Activated gamma-delta T cell treated with Interleukin-2 at 50 U/mL for 16 hours (primary cell): ENCODE measurements around the gene GUK1.

Experiments used
- DNase-seq: peaks from one replicate; pipeline ENCODE4 v3.0.0-alpha.2; 2020

The GUK1 gene, protein sequence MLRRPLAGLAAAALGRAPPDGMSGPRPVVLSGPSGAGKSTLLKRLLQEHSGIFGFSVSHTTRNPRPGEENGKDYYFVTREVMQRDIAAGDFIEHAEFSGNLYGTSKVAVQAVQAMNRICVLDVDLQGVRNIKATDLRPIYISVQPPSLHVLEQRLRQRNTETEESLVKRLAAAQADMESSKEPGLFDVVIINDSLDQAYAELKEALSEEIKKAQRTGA

DNA sequence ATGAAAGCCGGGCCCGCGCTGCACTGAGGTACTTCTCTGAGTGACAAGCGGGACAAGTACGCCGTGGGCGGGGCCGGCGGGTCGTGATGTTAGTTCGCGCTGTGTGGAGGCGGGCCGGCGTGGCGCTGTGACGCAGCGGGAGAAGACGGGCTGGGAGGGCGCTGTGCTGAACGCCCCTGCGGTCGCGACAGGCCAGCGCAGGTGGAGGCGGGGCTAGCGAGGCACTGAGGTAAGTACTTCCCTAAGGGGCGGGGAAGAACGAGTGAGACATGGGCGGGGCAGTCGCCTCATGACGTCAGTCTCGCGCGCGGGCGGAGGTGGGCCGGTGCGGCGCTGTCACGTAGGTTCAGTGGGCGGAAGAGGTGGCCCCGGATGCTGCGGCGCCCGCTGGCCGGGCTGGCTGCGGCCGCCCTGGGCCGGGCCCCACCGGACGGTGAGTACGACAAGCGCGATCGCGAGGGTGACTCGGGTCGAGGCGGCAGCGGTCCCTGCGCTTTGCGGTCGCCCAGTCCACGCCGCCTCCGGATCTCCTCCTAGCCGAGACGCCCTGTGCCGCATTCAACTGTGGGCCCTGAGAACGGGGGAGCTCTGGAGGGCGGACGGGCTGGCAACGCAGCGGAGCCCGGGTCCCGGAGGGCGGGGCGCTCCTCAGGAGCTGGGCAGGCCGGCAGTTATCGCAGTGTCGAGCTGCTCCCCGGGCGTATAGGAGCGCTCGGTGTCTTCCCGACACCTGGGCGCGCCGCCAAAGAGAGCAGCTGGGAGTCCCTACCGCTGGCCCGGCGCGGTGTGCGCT, at the start of gene GUK1:
TSS of gene GUK1 (plus strand) at position 349 of the 793 bp plus-strand sequence. CDS start at position 373, 24 bp downstream.
- peak; percentile 100 for DNase-seq

DNA sequence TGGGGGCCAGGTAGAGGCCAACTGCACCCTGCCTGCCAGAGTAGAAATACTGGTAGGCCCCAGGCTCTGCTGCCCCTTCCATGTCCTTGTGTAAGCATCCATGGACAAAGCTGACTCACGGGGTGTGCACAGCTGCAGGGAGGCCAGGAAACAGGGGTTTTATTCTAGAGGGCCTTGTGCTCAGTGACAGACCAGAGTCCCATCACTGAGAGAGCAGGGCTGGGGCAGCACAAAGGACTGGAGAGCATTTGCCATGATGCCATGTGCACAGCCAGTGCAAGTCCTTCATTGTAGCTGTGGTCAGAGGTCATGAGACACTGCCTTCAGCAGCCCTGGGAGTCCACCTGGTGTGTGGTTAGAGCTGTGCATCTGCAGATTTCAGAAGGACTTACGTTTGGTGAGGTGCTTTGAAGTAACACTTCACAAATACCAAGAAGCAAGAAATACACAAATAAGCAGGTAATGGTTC, 49.4 kb upstream of the GUK1 start:
- no peak for DNase-seq

DNA sequence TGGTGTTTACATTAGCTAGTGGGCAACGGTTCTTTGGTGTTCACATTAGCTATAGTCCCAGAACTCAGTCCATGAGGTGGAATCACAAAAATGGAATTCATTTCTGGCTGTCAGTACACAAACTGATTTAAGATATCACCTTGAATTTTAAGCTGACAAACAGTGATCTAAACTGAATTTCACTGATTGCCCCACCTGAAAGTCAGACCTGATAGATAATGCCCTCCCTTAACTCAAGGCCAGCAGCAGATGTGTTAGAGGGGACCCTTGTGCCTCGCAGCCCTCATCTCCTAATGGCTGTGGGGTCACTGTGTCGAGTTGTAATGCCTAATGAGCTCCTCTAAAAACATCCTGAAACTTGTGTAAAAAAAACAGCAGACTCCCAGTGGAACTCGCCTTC, 49.0 kb upstream of the GUK1 start:
- DNase-seq: no peak

DNA sequence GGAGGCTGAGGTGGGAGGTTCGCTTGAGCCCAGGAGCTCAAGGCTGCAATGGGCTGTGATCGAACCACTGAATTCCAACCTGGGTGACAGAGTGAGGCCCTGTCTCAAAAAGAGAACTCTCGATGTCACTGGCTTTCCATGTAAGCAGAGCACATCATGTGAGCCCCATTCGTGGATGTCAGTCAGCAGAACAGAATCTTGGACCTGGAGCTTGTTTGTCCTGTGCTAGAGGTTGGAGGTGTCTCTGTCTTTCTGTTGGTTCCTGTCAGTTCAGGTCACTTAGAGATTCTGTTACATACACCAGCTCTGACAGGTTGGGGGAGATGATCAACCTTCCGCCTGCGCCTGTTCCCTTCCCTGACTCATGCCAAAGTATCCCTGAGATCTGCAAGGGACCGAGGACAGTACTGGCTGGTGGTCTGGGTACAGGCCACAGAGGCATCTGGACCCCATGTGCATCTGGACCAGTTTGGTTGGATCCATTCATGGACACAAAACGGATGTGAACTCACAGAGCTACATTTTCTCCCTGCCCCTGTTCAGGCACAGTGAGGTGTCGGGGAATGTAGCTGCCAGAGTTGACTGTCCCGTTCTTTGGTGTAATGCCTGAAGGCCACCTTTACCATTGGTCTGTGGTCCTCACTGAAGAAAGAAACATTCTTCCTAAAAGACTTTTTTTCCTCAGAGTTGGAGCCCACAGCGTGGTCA, 47.6 kb upstream of the GUK1 start:
- no peak for DNase-seq

DNA sequence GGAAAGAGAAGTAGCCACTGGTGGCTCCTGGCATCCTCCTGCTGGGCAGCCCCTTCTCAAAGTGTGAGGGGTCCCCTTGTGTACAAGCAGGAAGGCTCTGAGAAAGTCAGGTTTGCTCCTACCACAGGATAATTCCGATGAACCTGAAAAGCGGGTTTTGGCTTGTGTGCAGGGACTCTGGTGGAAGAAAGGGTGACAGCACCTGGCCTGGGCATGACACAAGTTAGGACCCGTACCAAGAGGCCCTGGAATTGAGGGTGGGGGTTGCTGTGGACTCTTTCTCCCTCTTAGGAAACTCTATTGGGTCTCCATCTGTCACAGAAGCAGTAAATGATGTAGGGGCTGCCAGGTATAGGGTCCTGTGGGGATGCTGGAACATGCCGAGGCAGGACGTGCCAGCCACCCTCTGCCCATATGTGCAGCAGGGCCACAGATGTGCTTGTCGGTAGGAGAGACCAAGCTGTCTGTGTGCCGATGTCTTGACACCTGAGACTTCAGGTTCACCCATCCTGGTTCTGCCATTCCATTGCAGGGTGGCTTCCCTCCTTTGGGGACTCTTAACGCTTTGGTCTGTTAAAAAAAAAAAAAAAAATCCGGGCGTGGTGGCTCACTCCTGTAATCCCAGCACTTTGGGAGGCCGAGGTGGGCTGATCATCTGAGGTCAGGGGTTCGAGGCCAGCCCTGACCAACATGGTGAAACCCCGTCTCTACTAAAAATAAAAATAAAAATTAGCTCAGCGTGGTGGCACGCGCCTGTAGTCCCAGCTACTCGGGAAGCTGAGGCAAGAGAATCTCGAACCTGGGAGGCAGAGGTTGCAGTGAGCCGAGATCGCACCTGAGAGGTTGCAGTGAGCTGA, 46.8 kb upstream of the GUK1 start:
- DNase-seq: no peak

DNA sequence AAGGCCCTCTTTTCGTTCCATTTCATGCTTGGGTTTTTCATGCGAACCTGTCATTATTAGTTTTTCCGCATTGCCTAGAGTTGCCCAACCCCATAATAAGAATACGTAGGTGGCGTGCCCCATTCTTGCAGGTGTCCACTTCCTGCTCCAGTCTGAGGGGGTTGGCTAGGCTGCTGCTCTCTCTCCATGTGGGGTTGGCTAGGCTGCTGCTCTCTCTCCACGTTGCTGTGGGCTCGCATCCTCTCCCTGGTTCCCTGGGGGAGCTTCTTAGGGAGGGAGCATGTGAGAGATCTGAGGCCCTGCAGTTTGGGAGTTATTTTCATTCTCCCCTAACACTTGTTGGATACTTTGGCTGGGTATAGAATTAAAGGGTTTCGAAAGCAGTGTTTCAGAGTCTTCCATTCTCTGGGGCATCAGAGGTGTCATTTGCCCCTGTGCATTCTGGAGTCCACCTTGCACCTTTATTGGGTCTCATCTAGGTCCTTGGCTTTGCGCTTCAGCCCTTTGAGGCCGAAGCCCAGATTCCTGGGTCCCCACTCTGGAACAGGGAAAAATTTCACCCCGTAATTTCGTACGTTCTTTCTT, 45.6 kb upstream of the GUK1 start:
- DNase-seq: no peak

DNA sequence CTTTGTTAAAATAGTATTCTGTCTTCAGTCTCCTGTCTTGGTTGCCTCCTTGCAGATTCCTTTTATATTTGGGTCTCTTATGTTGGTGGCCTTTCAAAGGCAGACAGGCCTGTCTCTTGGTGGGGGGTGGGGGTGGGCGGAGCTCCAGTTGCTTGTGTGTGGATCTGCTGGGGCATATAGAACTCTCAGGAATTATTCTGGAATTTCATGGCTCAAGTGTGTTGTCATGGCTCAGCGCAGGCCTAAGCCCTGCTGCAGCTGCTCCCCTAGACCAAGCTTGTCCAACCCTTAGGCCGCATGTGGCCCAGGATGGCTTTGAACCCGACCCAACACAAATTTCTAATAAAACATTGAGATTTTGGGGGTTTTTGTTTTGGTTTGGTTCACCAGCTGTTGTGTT, 44.9 kb upstream of the GUK1 start:
- no peak for DNase-seq

DNA sequence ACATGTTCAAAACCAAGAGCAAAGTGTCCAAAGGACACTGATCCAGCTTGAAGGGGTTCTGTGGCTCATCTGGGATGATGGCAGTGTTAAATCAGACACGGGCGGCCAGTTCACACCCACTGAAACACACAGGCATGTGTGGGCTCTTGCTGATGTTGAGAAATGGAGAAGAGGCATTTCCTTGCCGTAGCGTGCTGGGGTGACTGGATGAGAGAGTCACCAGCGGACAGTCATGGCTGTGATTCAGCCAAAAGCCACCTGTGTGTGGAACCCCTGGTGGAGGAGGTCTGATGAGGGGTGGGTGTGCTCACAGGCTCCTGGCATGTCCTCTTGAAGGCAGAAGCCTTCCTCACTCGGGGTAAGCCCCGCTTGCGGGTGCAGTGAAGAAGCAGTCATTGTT, 44.1 kb upstream of the GUK1 start:
- DNase-seq: no peak

DNA sequence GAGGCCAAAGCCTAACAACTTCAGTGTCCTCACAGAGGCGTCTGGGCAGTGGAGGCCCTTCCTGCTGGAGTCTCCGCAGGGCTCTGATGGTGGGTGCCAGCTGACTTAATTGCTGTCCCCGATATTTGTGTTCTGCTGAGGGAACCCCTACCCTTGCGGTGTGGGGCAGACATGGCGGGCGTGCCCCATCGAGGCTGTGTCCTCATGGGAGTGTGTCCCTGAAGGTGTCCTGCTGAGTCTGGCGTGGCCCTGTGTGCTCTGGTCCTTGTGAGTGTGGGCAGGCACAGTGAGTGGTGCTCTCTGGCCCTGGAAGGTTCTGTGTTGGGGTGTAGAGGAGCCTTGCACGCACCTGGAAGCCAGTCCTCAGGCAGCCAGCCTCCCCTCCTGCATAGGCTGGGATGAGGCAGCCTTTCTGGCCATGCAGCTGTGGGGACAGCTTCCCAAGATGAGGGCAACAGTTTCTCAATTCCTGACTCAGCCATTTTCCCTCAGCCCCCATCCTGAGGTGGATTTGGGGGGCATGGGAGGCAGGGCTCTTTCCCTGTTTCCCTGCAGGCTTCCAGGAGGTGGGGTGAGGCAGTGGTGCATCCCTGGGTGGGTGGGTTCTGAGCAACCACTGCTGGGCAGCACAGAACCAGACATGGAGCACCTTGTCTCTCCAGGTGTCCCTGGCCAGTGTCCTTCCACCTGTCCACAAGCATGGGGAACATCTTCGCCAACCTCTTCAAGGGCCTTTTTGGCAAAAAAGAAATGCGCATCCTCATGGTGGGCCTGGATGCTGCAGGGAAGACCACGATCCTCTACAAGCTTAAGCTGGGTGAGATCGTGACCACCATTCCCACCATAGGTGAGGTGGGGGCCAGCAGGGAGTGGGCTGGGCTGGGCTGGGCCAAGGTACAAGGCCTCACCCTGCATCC, 43.4 kb upstream of the GUK1 start:
- DNase-seq: no peak

DNA sequence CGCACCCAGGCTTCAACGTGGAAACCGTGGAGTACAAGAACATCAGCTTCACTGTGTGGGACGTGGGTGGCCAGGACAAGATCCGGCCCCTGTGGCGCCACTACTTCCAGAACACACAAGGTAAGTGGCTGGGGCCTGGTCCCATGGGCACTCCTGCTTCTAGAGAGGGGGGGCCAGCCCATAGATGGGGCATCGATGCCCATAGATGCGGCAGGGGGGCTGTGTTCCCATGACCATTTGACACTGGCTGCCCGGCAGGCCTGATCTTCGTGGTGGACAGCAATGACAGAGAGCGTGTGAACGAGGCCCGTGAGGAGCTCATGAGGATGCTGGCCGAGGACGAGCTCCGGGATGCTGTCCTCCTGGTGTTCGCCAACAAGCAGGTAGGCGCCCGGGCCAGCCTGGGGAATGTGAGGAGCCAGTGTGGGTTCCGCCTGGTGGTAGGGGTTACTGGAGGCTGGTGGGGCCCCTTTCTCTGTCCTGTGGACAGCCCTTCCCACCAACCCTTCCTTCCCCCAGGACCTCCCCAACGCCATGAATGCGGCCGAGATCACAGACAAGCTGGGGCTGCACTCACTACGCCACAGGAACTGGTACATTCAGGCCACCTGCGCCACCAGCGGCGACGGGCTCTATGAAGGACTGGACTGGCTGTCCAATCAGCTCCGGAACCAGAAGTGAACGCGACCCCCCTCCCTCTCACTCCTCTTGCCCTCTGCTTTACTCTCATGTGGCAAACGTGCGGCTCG, 42.6 kb upstream of the GUK1 start:
- DNase-seq: no peak

DNA sequence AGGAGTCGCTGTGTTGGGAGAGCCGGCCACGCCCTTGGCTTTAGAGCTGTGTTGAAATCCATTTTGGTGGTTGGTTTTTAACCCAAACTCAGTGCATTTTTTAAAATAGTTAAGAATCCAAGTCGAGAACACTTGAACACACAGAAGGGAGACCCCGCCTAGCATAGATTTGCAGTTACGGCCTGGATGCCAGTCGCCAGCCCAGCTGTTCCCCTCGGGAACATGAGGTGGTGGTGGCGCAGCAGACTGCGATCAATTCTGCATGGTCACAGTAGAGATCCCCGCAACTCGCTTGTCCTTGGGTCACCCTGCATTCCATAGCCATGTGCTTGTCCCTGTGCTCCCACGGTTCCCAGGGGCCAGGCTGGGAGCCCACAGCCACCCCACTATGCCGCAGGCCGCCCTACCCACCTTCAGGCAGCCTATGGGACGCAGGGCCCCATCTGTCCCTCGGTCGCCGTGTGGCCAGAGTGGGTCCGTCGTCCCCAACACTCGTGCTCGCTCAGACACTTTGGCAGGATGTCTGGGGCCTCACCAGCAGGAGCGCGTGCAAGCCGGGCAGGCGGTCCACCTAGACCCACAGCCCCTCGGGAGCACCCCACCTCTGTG, 41.7 kb upstream of the GUK1 start:
- no peak for DNase-seq

DNA sequence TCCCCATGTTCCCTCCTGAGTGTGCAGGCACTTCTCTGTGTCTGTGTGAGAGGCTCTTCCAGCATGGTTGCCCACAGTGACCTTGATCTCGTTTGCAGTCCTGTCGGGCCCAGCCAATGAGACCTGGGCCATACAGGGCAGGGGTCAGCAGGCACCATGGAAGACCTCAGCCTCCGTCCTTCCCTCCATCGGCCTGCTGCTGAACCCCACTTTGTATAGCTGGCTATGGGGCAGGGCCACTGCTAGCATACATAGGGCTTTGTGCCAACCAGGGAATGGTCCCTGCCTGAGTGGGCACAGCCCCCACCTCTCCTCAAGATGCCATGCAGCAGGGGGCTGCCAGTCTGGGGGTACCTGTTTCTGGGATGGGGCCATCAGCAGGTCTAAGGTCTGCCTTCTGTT, 40.7 kb upstream of the GUK1 start:
- no peak for DNase-seq

DNA sequence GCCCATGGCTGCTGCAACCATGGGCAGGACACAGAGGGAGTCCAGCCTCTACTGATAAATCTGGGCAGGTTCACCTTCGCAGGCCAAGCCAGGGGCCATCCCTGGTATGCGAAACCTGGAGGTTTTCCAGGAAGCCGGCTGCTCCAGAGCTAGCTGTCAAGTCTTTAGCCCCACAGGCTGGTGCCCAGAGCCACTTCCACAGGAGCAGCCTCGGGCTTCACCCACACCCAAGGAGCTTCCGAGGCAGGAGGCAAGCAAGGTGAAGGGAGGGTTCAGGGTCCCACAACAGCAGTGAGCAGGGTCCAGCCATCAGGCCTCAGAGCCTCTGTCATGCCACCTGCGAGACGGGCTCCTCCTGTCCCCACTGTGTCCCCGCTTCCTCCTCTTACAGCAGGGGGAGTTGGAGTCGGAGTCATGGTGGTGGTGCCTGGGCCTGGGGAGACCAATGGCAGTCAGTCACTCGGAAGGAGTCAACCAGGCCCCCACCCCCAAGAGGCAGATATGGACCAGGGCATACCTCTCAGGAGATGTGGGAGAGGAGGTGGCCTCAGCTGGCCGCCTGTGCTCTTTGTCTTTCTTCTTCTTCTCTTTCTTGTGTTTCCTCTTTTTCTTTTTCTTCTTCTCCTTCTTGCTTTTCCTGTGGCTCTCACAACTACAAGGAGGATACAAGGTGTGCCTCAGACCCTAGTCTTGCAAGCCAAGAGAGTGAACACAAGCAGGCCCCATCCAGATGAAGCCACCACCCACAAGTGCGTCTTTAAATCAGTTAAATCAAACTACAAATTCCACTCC, 39.1 kb upstream of the GUK1 start:
- no peak for DNase-seq

DNA sequence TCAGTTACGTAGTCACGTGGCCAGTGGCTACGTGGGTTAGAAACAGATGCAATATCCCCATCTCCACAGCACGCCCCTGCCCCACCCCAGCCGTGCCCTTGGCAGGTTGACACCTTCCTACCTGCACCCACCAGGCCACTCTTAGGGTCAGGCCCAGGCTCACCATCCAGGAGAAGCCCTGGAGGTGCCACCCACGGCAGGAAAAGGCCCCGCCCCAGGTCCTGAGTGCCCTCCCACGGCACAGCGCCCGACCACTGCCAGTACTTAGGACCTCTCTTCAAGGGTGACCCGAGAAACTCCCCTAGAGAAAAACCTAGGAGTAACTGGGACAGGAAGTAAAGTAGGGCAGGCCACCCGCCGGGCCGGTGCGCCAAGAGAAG, 38.5 kb upstream of the GUK1 start:
- DNase-seq: no peak

DNA sequence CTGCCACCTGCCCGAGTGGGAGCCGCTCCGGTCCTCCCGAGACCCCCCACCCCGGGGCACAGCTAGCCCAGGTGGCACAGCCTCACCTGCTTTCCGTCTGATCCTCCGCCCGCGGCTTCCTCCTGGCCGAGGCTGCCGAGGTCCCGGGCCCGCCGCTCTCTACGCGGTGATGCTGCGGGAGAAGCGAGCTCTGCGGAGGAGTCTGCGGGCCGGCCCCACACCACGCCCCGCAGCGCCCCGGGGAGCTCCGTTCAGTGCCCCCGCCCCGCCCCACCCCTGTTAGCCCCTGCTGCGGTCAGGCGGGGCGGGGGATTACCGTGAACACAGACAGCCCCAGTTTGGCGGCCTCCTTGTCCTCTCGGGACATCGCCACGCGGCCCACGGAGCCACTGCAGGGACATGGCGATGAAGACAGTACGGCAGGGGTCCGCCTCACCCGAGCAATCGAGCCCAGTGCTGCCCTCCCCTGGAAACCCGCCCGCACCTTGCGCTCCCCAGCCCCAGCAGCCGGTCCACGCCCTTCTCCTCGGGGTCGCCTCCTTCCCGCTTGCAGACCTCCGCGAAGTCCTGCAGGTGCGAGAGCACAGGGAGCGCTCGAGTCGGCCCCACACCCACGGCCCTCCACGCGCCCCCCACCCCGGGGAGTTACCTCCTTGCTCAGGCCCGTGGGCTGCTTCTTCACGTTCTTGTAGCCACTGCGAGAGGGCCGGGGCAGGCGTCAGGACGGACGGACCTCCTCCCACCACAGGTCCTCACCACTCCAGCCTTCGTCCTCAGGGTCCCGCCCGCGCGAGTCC, 37.9 kb upstream of the GUK1 start:
- peak; percentile 59 for DNase-seq

DNA sequence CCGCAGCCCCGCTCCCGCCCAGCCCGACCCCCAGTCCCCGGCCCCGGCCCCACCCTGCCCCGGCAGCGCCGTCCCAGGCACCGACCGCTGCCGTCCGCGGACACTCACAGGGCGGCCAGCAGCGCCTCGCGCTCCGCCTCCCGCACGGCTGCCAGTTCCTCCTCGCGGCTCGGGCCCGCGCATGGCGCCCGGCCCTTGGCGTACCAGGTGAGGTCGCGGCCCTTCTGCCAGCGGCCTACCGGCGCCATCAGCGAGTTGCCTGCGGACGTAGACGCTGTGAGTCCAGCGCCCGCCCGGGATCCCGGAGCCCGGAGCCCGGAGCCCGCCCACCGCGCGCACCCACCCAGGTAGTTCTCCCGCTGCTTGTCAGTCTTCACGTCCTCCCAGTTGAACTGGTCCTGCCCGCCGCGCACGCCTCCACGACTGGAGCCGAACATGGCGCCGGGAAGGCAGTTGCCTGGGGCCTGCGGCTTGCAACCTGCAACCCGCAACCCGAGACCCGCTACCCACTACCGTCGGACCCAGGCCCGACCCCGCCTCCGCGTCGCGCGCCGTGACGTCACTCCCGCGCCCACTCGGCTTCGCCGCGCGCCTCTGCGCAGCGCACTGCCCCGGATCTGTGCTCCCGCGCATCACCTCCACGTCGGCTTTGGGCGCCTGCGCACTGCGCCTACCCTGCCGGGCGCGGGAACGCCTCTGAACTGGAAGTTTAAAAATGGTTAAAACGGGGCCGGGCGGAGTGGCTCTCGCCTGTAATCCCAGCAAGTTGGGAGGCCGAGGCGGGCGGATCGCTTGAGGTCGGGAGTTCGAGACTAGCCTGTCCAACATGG, 37.1 kb upstream of the GUK1 start, which contains the start of gene C1orf35:
TSS of gene C1orf35 (minus strand) at position 535 of the 830 bp plus-strand sequence. CDS start at position 437, 98 bp downstream.
- DNase-seq: peak; percentile 92

DNA sequence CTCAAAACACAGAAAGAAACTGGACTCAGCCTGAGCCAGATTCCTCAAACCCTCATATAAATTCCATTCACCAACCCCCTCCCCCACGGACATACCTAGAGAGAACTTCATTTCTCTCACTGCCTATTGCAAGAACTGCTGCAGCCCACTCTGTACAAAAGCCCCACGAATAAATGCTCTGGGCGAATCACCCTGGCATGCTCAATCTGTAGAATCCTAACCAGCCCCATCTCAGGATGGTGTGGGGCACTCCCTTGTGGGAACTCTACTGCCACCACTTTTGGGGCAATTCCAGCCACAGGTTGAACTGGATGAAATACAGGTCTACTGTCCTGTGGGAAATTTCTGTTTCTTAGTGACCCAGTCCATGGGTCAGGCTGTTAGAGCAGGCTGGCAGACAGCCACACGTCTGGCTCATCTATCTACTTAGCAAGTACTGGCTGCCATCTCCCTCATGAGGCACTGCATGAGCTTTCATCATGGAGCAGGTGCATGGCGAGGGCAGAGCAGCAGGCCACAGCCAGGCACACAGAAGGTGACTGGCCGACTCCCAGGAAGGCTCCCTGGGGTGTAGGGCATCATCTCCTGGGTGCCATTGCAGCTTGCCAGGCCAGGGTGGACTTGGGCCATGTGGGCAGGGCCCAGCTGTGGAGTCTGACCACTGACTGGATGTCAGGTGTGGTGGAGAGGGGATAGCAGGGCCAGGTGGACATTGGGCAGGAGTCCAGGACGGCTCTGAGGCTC, 35.4 kb upstream of the GUK1 start:
- no peak for DNase-seq
